ENCODE data around the gene CUX1.

The CUX1 gene

DNA sequence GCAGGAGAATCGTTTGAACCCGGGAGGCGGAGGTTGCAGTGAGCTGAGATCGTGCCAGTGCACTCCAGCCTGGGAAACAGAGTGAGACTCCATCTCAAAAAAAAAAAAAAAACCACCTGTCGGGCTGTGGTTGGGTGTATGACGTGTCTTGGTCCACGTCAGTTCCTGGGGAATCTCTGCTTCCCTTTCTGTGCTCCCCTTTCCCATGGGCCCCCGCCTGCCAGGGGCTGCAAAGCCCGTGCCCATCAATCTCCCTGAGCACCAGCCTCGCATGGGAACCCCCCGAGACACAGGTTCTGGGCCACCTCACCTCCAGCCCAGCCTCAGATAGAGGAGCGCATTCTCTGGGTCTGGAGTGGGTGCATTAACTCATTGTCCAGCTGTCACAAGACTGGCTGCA, 467.0 kb downstream of the CUX1 start:
- Histone ChIP-seq H3K36me3 (ENCODE audit: insufficient read depth, low read length) (no peaks in the 10 kb centered on the region), H3K9ac (ENCODE audit: low read depth, low read length) (no peak overlapping the region), H3K9me3 (ENCODE audit: control insufficient read depth, insufficient read depth, low read length) (no peaks in the 10 kb centered on the region), H3K4me1 (ENCODE audit: insufficient read depth, low read length) (peaks cover 14% of the 10 kb centered on the region; the same call in 1 of the 2 replicates)

DNA sequence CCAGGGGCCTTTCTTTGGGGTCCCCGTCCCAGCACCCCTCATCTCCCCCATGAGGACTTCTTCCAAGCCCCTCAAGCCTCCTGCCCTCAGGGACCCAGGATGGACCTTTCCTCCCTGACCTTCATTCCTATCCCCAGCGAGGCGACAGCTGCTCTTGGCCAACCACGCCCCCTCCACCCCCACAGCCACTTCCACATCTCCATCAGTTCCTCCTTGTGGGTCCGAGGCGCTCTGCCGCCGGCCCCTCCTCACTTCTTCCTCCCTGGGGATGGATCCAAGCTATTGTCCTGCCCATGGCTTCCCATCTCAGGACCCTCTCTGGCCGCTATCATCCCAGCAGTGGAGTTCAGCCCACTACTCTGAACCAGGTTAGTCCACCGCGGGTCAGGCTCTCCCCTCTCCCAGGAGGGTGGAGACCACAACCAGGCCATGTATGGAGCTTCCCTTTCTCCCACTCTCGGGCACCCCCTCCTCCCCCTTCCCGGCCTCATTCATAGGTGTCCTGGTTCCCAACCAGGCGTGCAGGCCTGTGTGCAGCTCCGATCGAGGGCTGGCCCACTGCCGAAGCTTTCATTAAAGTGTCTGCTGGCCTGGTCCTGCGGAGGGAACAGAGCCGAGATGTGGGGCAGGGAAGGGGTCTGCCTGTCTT, 467.6 kb downstream of the CUX1 start:
- no peaks in the 10 kb centered on the region for H3K36me3 ChIP-seq (ENCODE audit: insufficient read depth, low read length)
- H3K9me3 ChIP-seq (ENCODE audit: control insufficient read depth, insufficient read depth, low read length): no peaks in the 10 kb centered on the region
- no peak overlapping the region for H3K9ac ChIP-seq (ENCODE audit: low read depth, low read length)
- H3K4me1 ChIP-seq (ENCODE audit: insufficient read depth, low read length): peaks cover 14% of the 10 kb centered on the region; the same call in 1 of the 2 replicates

DNA sequence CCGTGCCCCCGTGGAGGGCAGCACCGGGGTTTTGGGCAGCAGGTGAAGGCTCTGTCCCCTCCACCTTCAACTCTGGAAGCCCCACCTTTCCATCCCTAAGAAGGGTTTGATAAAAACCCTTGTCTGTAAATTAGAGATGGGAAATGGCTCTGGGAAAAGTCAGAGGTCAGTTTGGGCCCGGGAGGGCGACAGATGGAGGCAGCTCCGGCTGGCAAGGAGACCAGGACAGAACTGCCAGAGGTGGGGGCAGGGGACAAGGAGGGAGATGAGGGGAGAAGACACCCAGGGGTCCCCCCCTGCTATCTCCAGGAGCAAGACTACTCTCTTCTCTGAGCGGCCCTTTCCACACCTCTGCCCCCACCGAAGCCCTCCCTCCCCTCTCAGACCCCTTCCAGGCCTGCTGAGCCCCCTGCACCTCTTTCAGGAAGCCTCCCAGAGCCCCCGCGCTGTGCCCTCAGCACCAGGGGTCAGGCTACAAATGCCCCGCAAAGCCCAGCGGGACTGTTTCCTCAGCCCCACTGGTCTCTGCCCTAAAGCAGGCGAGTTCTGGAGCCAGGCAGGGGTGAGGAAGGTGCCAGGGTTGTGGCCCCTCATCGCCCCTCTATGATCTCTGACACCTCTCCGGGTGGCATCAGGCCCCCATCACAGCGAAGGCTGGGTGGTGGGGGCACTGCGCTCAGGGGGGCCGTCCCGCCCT, 468.3 kb downstream of the CUX1 start:
- no peaks in the 10 kb centered on the region for H3K36me3 ChIP-seq (ENCODE audit: insufficient read depth, low read length)
- H3K9me3 ChIP-seq (ENCODE audit: control insufficient read depth, insufficient read depth, low read length): no peaks in the 10 kb centered on the region
- peaks cover 14% of the 10 kb centered on the region; the same call in 1 of the 2 replicates for H3K4me1 ChIP-seq (ENCODE audit: insufficient read depth, low read length)
- peak overlapping the region; percentile 91 for H3K9ac ChIP-seq (ENCODE audit: low read depth, low read length)

DNA sequence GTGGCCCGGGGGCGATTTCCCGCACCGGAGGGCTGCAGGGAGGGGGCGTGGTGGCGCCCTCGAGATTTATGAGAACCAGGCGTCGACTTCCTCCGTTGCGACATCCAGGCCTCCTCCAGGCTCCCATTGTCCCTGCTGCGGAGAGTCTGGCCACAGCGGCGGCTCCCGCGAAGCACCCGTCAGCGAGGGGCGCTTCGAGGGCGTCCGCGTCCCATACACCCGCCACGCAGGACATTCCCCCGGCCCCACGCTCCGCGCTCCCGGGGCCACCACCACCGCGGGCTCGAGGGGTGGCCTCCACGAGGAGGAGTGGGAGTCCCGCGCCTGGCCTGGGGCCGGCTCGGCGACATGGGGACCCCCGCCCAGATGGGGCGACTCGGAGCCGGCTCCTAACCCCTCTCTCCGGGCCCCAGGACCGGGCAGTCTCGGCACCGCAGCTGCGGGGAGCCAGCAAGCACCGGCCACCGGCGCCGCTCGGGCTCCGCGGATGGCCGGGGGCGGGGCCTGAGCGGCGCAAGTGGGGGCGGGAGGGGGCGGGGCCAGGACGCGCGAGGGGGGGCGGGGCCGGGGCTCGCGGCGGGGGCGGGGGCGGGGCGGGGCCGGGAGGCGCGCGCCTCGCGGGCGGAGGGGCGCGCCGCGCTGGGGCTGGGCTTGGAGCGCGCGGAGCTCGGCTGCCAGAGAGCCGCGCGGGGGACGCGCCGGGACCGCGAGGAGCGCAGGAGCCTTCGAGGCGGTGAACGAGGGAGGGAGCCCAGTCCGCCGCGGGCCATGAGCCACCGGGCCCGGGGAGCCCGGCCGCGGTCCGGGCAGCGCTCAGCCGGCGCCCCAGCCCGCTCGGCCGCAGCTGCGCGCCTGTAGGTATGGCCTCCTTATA, 469.0 kb downstream of the CUX1 start, which contains the start of gene SH2B2:
Gene SH2B2 (plus strand): TSS at position 632 of the 874 bp plus-strand sequence. CDS start 13,683 bp downstream, outside the sequence.
- H3K9ac ChIP-seq (ENCODE audit: low read depth, low read length): peak within 1 kb of the TSS; percentile 91
- no peaks in the 10 kb centered on the region for H3K9me3 ChIP-seq (ENCODE audit: control insufficient read depth, insufficient read depth, low read length)
- H3K4me1 ChIP-seq (ENCODE audit: insufficient read depth, low read length): peaks cover 18% of the 10 kb centered on the region; the same call in 1 of the 2 replicates
- no peaks in the 10 kb centered on the region for H3K36me3 ChIP-seq (ENCODE audit: insufficient read depth, low read length)

DNA sequence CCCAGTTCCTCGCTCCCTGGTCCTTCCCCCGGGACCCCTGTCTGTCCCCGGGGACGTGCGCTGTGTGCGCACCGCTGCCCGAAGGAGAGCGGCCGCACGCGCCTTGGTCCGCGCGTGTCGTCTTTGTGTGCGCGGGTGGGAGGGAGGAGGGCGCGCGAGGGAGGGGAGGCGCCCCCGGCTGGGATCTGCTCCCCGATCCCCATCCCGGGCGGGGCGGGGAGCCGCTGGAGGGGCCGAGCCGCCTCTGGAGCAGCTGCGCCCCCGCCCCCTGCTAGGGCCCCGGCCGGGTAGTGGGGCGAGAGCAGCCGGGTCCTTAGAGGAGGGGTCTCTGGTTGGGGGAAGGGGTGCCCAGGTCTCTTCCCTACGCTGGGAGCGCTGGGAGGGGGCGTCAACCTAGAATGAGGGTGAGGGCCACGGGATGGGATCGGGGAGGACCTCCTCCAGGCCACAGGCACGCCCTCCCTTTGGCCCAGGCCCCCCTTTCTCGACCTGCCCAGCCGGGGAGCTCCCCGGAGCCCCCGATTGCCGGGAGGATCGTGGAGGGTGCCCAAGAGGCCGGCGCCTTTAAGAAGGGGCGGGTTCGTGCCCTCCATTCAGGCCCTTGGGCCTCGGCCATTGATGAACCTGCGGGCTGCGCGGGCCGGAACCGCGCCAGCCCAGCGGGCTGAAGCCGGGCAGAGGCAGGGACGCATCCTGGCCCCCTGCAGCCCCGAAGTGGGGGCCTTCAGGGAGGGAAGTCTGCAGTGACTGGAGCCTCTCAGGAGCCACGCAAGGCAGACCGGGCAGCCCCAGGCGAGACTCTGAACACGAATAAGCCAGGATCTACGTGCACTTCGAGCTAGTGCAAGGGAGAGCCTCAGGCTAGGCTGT, 469.9 kb downstream of the CUX1 start:
- peaks cover 21% of the 10 kb centered on the region; the same call in 1 of the 2 replicates for H3K4me1 ChIP-seq (ENCODE audit: insufficient read depth, low read length)

DNA sequence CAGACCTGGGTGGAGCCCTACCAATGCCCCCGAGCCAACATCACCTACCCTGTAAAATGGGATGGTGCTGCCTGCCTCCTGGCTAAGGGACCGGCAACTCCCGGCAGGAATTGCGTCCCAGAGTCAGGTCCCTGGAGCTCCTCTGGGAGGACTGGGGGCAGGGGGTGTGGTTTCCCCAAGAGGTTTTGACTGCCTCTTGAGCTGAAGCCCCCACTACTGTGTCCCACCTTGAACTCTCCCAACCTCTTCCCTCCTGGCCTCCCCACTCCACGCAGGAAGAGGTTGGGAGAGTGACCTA, 470.5 kb downstream of the CUX1 start:
- H3K9ac ChIP-seq (ENCODE audit: low read depth, low read length): peak overlapping the region; percentile 70
- H3K4me1 ChIP-seq (ENCODE audit: insufficient read depth, low read length): peaks cover 21% of the 10 kb centered on the region; the same call in 1 of the 2 replicates
- no peaks in the 10 kb centered on the region for H3K36me3 ChIP-seq (ENCODE audit: insufficient read depth, low read length)
- no peaks in the 10 kb centered on the region for H3K9me3 ChIP-seq (ENCODE audit: control insufficient read depth, insufficient read depth, low read length)

More for the DNA sequence above, 469.9 kb downstream of the CUX1 start:
- Histone ChIP-seq H3K9ac (ENCODE audit: low read depth, low read length) (peak overlapping the region; percentile 70), H3K36me3 (ENCODE audit: insufficient read depth, low read length) (no peaks in the 10 kb centered on the region), H3K9me3 (ENCODE audit: control insufficient read depth, insufficient read depth, low read length) (no peaks in the 10 kb centered on the region)

DNA sequence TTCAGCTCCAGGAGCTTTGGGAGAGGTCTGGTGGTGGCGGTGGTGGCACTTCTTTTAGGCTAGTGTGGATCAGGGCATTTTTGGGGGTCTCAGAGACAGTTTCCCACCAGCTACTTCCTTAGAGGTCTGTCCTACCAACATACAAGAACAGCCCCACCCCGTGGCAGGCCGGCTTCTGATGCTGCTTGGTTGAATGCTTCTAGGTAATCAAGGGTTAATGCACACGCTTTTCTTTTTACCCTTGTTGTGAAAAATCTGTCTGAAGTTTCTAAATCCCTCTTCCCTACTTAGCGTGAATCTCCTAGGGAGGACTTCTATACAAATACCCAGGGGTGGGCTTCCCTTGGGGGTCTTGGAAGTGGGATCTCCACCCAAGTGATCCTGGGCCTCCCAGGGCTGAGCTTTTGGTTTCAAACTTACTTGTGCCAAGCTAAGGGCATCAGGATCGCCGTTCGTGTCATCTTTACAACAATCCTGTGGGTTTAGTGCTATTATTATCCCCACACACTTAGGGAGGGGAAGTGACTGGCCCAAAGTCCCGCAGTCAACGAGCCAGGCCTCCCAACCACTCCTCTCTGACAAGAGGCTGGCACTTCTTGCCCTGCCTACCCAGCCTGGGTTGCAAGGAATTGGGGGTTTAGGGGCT, 471.0 kb downstream of the CUX1 start:
- H3K4me1 ChIP-seq (ENCODE audit: insufficient read depth, low read length): peaks cover 21% of the 10 kb centered on the region; the same call in 1 of the 2 replicates
- H3K9ac ChIP-seq (ENCODE audit: low read depth, low read length): peak overlapping the region; percentile 70; the same call in 1 of the 2 replicates
- no peaks in the 10 kb centered on the region for H3K9me3 ChIP-seq (ENCODE audit: control insufficient read depth, insufficient read depth, low read length)
- no peaks in the 10 kb centered on the region for H3K36me3 ChIP-seq (ENCODE audit: insufficient read depth, low read length)

DNA sequence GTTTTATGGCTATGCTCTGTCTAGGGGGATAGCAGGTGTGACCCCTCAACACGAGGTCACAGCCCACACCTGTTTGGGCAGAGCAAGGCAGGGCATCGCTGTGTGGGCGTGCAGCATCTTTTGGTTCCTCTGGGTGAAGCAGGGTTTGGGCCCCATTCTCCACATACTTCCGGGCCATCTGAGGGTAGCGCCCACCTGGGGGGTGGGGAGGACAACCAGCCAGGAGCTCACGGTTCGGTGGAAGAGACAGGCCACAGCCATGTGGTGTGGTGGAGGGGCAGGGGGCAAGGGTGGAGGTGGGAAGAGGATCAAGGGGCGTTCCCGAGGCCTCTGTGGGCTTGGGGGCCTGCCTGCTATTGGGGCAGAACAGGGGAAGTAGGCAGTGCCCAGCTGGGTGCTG, 471.6 kb downstream of the CUX1 start:
- H3K36me3 ChIP-seq (ENCODE audit: insufficient read depth, low read length): no peaks in the 10 kb centered on the region
- peaks cover 26% of the 10 kb centered on the region for H3K4me1 ChIP-seq (ENCODE audit: insufficient read depth, low read length)
- H3K9ac ChIP-seq (ENCODE audit: low read depth, low read length): no peak overlapping the region
- no peaks in the 10 kb centered on the region for H3K9me3 ChIP-seq (ENCODE audit: control insufficient read depth, insufficient read depth, low read length)

DNA sequence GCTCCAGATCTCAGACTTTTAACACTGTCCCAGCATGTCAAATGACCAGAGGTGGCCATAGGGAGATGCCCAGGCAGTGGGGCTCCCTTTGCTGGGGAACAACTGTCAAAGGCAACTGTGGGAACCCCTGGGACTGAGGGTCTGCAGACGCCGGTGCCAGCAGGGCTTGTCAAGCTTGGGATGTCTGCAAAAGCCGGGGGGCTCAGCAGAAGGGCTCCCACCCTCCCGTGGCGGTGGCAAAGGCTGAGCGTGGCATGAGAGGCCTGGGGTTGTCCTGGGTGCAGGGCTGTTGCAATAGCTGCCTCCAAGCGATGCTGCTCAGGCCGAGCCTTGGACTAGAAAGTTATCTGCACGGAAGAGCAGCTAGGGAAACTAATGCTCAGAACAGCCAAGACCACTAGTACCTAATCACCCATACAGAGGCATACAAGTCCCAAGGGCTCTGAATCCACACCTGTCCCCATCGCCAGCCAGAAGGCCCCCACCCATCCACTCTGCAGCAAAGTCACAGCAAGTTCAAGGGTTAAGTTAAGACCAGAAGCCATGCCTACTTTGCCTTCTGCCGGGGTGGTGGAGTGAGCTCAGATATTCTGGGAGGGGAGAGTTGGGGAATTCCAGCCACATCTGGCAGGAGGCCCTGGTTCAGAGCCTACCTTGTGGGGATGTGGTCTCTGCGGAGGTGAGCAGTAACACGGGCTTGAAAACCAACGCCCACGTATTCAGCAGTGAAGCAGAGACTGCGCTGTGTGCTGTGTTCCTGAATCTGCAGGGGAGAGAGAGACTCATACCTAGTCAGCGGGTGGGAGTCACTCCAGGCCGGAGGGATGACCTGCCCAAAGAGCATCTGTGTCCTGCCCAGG, 473.9 kb downstream of the CUX1 start:
- H3K4me1 ChIP-seq (ENCODE audit: insufficient read depth, low read length): peaks cover 27% of the 10 kb centered on the region
- H3K9ac ChIP-seq (ENCODE audit: low read depth, low read length): no peak overlapping the region
- no peaks in the 10 kb centered on the region for H3K36me3 ChIP-seq (ENCODE audit: insufficient read depth, low read length)
- H3K9me3 ChIP-seq (ENCODE audit: control insufficient read depth, insufficient read depth, low read length): no peaks in the 10 kb centered on the region

DNA sequence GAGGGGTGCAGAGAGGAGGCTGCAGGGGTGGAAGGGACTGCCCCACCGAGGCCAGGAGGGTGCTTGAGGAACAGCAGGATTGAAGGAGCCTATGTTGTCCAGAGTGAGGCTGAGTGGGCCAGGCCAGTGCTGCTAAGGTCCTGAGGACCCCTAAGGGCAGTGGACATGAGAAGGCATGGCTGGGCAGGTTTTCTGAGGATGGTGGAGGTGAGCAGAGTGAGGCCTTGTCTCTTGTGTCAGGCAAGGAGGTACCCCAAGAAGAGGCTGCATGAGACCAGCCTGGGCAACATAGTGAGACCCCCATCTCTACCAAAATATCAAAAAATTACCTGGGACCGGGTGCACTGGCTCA, 474.5 kb downstream of the CUX1 start:
- H3K4me1 ChIP-seq (ENCODE audit: insufficient read depth, low read length): peaks cover 31% of the 10 kb centered on the region
- H3K9ac ChIP-seq (ENCODE audit: low read depth, low read length): no peak overlapping the region
- H3K9me3 ChIP-seq (ENCODE audit: control insufficient read depth, insufficient read depth, low read length): no peaks in the 10 kb centered on the region
- no peaks in the 10 kb centered on the region for H3K36me3 ChIP-seq (ENCODE audit: insufficient read depth, low read length)

DNA sequence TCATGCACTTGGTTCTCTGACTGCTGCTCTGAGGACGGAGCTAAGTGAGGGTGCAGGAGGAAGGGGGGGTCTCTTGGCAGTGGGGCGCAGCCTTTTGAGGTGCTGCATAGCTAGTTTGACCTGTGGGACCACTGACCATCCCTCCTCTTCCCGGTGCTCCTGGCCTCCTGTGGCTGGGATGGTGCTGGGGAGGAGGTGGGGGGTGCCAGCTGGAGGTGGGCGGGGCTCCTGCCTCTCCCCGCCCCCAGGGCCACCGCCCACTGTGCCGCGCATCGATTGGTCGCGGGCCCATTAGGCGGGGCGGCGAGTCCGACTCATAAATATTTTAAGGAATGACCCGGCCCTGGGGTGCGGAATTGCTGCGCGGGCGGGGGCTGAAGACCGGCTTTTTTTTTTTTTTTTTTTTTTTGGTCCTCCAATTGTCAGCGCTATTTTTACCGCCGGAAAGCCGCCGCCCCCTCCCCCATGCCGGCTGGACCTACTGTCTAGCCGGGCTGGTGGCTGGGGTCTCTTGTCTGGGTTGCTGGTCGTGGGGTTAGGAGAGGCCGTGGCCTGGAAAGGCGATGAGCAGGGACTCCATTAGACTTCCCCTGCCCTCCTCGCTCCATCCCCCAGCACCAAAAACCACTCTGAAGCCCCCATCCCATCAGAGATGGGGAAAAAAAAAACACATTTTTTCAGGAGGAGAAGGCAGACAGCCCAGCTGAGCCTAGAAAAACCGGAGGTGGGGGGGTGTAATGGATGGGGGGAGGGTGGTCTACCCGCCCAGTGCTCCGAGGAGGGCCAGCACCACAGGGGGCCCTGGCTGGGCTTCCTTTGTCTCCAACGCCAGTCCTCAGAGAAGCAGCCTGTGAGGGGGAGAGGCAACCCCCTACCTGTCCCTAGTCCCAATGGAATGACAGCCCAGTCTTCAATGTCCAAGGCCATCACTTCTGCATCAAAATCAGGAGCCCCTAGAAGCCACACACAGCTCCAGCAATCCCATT, 475.7 kb downstream of the CUX1 start:
- H3K4me1 ChIP-seq (ENCODE audit: insufficient read depth, low read length): peaks cover 26% of the 10 kb centered on the region
- no peaks in the 10 kb centered on the region for H3K9me3 ChIP-seq (ENCODE audit: control insufficient read depth, insufficient read depth, low read length)
- no peaks in the 10 kb centered on the region for H3K36me3 ChIP-seq (ENCODE audit: insufficient read depth, low read length)
- H3K9ac ChIP-seq (ENCODE audit: low read depth, low read length): peak overlapping the region; percentile 40; the same call in 1 of the 2 replicates

DNA sequence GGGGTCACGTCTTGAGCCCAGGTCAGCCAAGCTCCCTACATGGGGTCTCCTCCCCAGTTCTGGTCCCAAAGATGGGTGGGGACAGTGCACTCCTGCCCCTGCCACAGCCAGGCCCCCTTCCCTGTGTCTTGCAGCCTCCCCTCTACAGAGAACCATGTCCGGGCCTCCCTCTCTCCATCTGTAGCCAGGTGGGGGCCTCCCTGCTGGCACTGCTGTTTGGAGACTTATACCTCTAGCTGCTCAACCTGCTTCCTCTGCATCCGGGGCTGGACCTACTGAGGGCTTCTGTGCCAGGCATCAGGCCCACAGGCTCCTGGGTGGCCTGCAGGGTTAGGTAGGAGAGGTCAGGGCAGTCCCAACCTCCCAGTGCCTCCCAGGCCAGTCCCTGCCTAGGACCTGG, 477.2 kb downstream of the CUX1 start:
- Histone ChIP-seq H3K9me3 (ENCODE audit: control insufficient read depth, insufficient read depth, low read length) (no peaks in the 10 kb centered on the region), H3K36me3 (ENCODE audit: insufficient read depth, low read length) (no peaks in the 10 kb centered on the region), H3K9ac (ENCODE audit: low read depth, low read length) (no peak overlapping the region), H3K4me1 (ENCODE audit: insufficient read depth, low read length) (peaks cover 26% of the 10 kb centered on the region)
